NCI-H748 (cell line): ENCODE results near the gene ASAP2.
"Not testable (repeated sequence)": the region's sequence is repeated elsewhere in the genome, so short reads cannot be mapped to it uniquely, and the experiment has no call there.

Source experiments
- DNase-seq: peaks from one replicate; lab custom pipeline; 2025; ENCODE audit not compliant: unreplicated experiment; lab: John Stamatoyannopoulos, UW

The ASAP2 gene

DNA sequence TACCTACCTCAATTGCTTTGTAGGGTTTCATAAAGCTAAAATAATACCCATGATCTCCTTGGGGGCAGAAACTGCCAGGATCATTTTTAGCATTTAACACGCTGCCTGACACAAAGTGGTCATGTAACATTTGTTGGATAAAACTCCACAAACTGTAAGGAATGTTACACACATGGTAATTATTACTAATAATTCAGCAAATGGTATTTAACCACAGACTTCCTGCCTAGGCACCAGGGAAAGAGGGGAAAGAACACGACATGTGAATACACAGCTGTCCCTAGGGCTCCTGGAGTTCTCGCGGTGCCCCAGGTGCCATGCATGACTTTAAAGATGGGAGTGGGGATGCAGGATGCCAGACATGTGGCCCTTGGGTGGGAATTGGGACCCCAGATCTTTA, 43.5 kb downstream of the ASAP2 start:
- DNase-seq = no peak

DNA sequence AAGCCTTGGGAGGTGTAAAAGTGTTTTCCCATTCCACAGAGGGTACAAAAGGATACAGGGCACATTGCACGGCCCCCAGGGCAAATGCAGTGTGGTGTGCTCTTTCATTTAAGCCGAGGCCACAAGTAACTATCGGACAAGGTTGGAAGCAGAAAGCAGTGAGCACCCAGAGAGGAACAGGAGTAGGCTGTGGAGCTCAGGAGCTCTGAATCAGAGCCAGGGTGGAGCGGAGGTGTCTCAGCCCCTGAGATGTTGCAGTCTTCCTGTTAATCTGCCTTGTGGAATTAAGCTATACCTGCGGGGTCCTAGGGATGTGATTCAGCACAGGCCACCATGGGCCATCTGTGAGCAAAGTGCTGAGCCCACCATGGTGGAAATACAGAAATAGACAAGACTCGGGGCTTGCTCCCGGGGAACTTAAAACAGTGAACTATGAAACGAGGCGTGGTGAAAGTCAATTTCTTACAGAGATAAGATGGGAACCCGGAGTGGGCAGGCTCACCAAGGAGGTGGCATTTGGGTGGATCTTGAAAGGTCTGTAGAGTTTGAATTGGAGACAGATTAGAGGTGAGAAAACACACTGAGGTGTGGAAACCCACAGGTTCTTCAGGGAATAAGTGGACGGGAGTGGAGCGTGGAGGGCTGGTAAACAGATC, 44.0 kb downstream of the ASAP2 start:
- DNase-seq = no peak

DNA sequence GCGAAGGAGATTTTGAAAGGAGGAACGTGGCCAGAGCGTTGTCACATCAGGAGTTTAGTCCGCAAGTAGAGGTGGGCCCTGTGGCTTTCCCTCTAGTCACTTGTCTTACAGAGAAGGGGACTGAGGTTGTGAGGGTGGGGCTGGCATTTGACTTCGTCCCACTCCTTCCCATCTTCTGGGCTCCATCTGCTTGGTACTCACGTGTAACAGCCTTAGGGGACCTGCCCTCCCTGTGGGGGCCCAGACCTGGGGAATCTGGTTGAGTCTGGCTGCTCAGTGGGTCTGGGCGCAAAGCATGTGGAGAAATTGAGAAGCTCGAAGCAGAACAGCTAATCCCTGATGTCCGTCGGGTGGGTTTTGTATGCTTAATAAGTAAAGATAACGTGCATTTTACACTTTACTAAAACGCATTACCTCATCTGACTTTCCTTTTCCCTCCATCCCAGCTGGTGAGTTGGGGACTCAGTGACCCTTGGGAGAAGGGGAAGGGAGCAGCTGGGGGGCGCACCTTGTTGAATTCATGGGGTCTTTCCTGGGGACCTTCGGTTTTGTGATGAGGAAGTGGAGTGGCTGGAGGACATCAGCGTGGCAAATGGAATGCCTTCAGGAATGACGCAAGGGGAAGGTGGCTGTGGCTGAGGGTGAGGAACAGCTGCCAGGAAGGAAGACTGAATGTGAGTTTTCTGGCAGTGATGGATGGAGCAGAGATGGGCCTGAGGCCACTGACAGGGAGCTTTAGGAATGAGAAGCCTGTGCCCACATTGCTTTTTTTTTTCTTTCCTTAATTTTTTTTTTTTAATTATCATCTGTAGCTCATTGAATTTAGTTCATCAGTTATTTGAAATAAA, 44.8 kb downstream of the ASAP2 start:
- DNase-seq = no peak

DNA sequence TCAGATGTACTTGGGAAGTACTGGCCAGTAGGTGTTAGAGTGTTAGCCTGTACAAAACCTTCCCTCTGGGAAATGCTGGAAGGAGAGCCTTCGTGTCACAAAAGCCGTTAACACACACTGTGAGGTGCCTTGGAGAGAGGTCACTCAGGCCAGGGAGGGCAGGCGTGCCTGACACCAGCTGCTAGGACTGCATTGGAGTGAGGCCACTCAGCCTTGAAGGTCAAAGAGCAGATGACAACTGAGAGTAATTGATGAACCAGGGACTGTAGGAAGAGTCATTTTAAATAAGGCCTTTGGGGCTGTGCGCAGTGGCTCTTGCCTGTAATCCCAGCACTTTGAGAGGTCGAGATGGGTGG, 45.4 kb downstream of the ASAP2 start:
- no peak for DNase-seq

DNA sequence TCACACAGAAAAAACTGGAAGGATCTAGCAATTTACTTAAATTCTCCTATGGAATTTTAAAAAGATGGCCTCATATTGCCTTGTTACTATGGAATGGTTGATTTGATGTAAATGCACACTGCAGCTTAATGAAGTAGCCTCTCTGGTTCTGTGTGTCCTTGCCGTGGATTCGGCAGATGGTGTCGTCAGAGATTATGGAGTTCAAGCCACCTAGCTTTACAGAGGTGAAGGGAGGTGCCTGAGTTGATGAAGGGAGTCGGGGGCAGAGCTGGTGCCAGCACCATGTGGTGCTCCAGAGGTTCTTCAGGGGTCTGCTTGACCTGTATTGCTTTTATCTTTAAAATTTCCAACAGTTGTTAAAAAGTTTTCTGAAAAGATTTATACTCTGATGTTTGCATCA, 48.8 kb downstream of the ASAP2 start:
- DNase-seq = no peak

DNA sequence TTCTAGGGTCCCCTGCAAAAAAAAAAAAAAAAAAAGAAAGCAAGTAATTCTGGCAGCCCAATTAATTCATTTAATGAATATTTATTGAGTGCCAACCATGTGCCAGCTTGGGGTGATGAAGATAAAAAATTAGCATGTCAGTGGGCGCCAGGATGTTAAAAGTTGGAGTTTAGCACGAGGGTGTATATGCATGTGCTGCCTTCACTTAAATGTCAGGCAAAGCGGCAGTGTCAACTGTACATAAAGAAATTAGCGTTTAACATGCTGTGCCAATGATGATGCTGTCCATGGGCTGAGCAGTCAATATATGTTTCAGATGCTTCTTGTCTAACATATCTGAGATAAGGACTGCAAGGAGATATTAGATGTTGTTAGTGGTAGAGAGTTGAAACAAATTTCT, 49.5 kb downstream of the ASAP2 start:
- DNase-seq = no peak

DNA sequence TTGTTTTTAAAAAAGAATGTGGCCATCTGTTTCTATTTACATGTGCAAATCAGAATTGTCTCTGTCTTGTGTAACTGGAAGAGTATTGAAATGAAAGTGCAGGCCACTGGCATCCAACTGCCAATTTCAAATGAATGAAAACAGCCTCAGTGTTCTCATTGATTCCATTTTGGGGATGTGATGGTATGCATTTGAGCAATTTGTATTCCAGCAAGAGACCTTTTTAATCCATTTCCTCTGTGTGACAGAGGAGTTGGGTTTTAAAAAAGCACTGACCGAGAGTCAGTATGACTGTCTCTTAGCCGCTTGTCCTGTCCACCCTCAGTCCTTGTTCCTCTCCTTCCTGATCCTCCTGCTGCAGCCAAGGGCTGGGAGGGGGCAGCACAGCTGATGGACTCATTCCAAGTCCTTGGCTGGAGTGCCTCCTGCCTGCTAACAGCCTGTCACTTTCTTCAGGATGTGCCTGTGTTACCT, 50.0 kb downstream of the ASAP2 start:
- no peak for DNase-seq

DNA sequence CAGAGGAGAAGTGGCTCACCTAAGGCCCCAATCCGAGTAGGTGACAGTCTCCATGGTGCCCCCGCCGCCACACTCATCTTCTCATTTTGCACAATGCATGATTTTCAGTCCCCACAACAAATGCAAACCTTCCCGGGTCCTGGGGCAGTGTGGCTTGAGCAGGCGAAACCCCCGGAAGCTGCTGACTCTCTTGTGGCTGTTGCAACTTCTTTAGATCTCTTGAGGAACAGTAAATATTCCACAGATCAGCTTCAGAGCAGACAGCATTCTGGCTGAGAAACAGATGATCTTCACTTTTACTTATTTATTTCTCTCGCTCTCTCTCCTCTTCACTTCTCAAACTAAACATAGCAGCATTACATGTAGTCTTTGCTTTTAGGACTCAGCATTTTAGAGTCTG, 51.9 kb downstream of the ASAP2 start:
- DNase-seq = no peak

DNA sequence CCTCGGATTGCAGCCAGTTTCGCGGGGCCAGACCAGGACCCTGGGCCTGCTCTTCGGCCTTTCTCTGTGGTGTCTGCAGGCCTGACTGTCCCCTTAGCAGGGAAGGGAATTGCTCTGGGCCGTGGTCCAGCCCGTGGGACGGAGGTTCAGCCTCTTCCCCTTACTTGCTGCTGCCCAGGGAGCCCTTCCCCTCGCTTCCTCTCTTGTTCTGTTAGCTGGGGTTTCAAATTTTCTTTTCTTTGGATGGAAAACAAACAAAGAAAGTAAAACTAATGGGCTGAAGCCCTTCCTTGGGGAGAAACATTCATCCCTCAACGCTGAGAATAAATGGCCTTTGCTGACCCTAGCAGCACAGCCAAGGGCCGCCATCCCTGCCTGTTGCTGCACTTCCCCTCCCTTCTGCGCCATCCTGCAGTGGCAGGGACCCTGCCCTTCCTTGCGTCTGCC, 52.4 kb downstream of the ASAP2 start:
- DNase-seq = no peak

DNA sequence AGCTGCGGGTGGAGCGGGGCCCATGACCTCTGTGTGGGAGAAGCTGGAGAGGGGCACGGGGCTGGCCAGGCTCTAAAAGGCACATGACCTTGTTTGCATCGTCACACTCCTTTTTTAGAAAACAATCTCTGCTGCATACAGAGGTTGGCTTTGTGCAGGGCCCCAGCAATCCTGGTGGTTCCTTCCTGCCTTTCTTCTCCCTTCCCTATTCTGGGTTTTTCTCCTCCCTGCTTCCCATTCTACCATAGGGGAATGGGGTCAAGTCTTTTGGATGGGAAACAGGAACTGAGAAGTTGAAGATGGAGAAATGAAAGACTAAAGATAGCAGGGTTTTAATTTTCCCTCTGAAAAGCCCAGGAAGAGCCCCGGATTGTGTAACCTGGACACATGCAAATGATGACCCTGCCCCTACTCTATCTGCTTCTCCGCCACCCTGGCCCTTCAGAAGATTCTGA, 53.9 kb downstream of the ASAP2 start:
- no peak for DNase-seq

DNA sequence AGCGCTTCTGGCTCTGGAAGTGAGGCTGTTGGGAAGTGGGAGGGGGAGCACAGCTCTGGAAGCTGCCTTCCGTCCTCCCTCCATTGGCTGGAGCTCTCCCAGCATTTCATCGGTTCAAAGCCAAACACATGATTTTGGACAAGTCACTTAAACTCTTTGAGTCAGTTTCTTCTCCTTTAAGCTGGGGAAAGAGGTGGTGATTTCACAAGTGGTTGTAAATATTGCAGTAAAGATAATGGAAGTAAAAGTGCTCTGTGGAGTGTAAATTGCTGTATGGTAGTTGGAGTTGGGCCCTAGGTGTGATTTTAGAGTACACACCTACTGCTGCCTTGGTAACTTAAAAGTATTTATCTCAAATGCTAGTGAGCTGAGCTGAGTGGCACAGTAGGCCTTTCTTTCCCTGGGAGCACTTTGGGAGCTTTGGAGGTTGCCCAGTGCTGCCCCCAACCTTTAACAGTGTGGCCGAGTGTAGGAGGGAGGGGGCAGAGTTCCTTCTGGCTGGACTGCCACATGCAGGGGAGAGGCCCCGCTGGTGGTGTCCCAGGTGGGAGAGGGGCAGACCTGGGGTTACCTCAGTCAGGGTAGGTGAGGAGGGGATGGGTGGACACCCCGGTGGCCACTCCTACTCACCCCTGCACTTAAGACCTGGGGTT, 54.7 kb downstream of the ASAP2 start:
- DNase-seq = no peak

DNA sequence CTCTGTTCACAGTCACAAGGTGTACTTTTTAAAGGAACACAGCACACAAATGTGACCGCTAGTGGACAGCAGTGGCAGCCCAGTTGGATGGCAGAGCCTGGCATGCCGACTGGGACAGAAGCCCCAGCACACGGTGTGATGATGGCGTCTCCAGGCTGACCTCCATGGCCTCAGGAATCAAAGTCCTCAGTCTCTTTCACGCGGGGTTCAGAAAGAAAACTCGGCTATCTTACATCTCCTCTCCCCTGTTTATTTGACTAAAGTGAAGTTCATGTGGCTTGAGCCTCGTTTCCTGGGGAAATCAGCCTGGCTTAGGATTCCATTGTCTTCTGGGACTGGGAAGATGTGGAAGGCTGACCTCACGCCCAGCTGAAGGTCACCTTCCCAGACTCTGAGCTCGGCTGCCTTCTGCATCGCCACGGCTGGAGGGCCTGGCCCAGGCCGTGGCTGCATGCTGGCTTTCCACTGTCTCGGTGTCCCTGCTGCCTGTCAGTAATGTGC, 56.1 kb downstream of the ASAP2 start:
- DNase-seq = no peak

DNA sequence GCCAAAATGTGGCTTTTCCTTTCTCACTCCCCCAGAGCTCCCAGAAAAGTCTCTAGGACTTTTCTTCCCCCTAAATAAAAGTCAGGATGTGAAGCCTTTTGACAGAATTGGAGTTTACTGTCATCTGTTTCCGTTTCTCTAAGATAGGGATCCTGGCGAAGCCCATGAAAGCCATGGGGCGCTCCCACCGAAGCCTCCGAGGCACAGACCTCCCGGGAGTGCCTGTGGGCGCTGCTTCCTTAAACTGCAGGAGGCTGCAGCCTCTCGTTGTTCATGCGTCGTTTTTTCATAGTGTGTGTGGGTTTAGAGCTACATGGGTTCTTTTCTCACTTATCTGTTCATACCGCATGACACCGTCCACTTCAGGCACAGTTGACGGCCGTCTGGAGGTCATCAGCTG, 56.8 kb downstream of the ASAP2 start:
- DNase-seq = no peak

DNA sequence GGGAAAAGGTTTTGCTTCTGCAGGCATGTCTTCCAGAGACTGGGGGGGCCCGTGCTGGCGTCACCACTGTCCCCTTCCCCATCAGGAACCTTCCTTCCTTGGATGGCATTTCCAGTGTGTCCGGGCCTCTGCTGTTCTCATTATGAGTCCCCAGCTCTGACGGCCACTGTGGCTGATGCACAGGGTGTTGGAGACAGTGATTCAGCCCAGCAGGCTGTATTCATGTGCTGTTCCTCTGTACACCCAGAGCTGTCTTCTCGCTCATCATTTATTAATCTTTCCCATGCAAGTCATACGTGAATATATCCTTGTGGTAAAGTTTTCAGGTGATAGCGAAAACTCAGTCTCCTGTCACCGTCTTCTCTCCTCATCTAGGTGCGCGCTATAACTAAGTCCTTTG, 57.7 kb downstream of the ASAP2 start:
- no peak for DNase-seq

DNA sequence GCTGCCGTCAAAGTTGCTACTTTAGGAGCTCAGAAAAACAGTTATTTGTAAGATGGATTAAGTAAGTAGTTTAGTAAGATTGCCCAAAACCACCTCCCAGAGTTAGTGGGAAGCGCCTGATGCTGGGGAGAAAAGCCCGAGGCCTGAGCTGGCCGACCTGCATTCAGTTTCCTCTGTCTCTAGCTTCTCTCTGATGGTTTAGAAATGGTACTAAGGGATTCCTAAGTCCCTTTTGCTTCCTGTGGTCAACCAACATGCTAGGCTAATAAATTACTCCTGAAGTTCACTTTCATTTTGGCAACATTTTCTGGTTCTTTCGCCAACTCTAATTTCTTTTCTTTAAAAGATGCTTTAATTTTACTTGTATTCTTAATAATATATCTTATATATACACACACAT, 60.1 kb downstream of the ASAP2 start:
- no peak for DNase-seq

DNA sequence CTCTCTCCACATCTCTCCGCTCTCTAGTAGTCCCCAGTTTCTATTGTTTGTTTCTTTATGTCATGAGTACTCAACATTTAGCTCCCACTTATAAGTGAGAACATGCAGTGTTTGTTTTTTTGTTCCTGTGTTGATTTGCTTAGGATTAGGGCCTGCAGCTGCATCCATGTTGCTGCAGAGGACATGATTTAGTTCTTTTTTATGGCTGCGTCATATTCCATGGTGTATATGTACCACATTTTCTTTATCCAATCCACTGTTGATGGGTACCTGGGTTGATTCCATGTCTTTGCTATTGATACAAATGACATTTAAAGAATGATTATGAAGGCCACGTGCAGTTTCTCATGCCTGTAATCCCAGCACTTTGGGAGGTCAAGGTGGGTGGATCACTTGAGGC, 60.7 kb downstream of the ASAP2 start:
- DNase-seq = not testable (repeated sequence)

DNA sequence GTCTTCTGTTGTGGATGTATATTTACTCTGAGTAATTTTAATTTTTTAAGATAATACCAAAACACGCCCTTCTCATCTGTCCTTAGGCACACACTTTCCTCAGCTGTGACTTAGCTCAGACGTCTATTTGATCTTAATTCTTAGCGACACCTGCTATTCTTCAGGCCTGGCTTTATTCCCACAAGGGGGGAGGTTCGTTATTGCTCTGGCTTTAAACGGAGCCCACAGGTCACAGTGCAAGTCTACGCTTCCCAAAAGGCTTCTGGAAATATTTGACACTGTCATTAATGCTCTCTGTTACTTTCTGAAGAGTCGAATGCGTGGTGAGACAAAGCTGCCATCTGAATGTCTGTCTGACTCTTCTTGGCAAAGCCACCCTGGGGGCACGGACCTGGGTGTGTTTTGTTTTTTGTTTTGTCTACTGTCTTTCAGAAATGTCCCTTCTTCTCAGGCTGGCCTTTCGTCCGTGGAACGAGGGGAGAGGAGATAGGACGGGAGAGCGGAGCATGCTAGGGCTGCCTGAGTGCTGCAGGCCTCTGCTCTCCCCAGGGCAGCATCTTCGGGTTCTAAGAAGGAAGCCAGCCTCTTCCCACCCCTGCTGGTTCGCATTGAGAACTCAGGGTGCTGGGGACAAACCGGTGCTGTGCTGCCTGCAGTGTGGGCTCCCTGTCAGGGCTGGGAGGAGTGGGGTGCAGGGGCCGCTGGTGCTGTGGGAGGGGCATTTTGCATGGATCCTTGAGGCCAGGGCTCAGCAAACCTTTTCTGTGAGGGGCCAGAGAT, 61.9 kb downstream of the ASAP2 start:
- no peak for DNase-seq

DNA sequence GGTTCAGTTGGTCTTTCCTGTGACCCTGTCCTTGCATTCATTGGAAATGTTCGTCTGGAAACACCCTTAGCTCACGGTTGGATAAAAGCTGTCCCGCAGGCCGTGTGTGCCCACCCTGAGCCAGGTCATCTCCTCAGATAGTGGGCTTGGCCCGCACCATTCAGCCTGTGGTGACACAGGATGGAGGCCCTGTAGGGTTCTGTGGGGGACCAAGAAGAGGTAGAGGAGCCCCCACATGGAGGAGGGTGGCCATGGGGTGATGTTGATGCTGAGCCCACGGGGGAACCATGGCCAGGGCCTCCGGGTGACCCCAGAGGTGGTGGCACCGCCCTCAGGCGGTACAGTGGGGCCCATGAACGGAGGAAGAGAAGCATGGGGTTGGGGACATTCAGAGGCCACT, 62.7 kb downstream of the ASAP2 start:
- DNase-seq = no peak

DNA sequence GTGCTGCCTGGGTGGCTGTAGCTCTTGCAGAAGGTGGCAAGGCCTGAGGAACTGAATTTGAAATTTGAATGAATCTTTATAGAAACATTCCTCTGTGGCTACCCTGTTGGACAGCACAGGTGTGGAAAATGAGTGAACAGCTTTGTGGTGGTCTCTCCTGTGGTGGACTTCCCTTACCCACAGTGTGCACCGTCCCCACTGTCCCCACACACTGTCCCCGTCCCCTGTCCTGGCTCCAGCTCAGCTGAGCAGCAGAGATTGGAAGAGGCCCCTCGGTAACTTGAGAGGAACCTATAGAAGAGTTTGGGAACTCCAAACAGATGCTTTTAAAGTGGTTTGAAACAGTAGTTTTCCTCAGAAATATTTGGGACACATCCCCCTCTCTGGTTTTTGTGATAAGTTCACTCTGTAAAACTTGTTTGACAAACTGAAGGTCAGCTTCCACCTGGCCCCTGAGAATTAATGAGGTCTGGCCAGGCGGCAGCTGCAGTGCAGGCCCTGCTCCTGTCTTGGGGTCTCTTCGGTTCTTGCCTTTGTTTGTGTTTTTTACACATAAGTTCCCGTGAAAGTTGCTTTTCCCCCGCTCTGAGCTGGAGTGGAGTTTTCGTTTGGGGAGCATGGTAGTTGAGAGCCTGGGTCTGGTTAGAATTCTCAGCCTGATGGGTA, 63.2 kb downstream of the ASAP2 start:
- DNase-seq = no peak

DNA sequence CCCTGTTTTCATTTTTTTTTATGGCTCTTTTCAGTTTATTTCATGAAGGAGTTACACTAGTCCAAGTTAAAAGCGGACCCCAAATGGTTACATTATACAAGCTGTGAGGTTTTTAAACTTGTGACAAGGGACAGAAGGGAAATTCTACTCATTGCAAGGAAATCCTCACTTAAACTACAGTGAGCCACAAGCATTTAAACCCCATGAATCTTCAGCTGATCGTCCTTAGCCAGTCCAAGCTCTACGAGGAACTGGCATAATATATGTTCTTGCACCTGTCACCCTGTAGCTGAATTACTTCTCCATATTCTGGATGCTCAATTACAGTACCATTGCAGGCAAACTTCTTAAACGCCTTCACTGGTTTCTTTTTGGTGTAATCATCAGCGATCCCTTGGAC, 64.5 kb downstream of the ASAP2 start:
- DNase-seq = no peak

DNA sequence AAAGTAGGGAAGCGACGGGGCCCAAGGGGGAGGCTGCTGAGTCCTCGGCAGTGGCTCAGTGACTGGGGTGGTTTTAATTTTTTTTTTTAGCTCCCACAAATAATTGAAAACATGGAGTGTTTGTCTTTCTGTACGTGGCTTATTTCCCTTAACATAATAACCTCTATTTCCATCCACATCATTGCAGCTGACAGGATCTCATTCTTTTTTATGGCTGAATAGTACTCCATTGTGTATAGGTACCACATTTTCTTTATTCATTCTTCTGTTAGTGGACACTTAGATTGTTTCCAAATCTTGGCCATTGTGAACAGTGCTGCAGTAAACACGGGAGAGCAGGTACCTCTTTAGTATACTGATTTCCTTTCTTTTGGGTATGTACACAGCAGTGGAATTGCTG, 65.1 kb downstream of the ASAP2 start:
- DNase-seq = no peak
